GM10248 (cell line): Measurements from ENCODE around the gene VWA1.

Experiments
- CTCF ChIA-PET: fragments of 300-600 bp; sonication (Branson Sonifier 250); formaldehyde crosslinking; extraction: SDS; loops from one replicate; lab custom pipeline; 2021; ENCODE audit warnings: antibody characterized with exemption; lab: Yijun Ruan, JAX
- POLR2A ChIA-PET: fragments of 350-650 bp; sonication (Branson Sonifier 250); formaldehyde crosslinking; extraction: SDS; loops from one replicate; lab custom pipeline; 2020; ENCODE audit warnings: antibody characterized with exemption; lab: Yijun Ruan, JAX
- DNase-seq: peaks from one replicate; pipeline ENCODE4 v3.0.0; 2012; ENCODE audit errors: extremely low spot score
- TF ChIP-seq, protein P1 (sequence below): IDR thresholded peaks from 2 replicates; pipeline ENCODE4 v1.5.1; 2012; ENCODE audit warnings: mild to moderate bottlenecking, low read depth; ENCODE audit errors: extremely low read depth, missing control alignments, control extremely low read depth

Gene VWA1

DNA sequence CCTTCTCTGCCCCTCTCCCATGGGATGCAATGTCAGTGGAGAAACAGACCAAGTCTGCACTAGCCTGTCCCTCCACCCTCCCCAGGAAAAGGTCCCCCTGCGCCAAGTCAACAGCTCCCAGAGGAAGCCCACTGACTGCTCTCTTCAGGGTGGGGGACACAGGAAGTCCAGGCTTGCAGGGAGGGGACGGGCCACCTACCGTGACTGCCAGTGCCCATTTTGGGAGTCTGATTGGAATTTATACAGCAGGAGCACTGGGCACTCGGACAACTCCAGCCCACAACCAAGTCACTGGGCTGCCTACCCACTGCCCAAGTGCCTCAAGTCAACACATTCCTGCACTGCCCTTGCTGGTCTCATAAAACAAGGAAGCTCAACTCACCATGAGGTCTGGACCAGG lies 42.5 kb upstream of the VWA1 start:
- TF ChIP-seq, protein P1, sequence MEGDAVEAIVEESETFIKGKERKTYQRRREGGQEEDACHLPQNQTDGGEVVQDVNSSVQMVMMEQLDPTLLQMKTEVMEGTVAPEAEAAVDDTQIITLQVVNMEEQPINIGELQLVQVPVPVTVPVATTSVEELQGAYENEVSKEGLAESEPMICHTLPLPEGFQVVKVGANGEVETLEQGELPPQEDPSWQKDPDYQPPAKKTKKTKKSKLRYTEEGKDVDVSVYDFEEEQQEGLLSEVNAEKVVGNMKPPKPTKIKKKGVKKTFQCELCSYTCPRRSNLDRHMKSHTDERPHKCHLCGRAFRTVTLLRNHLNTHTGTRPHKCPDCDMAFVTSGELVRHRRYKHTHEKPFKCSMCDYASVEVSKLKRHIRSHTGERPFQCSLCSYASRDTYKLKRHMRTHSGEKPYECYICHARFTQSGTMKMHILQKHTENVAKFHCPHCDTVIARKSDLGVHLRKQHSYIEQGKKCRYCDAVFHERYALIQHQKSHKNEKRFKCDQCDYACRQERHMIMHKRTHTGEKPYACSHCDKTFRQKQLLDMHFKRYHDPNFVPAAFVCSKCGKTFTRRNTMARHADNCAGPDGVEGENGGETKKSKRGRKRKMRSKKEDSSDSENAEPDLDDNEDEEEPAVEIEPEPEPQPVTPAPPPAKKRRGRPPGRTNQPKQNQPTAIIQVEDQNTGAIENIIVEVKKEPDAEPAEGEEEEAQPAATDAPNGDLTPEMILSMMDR: no peak
- CTCF ChIA-PET: interaction anchor here (2.2 kb wide), 1 partner anchor 21 kb away, joined by 5 read pairs; no protein-coding TSS in a partner anchor
- DNase-seq: no peak
- POLR2A ChIA-PET: no interaction called here

DNA sequence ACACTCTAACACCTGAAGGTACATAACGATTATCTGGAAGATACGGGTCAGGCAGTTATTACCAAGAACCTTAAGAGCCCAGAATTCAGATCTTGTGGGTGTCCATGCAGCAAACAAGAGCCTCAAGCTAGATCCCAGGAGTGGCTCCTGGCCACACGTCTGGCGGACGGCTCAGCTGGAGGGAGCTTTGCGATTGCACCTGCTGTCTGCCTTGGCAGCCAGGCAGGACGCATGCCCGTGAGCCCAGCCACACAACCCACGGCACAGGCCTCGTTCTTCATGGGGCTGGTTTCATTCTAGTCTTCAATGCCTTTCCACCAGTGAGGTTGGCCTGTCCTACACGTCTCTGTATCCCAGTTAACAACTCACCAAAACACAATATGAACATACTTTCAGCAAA lies 42.1 kb upstream of the VWA1 start:
- POLR2A ChIA-PET: no interaction called here
- CTCF ChIA-PET: no interaction called here
- TF ChIP-seq, protein P1: no peak
- no peak for DNase-seq

DNA sequence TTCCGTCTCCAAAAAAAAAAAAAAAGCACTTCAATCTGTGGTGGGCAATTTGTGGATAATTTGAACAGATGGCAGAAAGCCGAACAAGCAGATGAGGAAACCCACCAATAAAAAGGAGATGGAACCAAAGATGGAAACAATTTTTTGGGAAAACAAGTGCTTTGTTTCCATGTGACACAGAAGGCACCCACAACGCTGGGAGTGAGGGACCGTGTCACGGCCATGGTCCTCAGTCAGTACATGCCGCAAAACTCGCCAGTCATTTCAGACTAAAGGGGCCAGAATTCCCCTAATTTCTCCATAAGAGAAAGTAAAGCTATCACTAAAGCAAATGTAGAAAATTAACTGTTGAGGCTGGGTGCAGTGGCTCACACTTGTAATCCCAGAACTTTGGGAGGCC lies 41.4 kb upstream of the VWA1 start:
- POLR2A ChIA-PET: no interaction called here
- no peak for DNase-seq
- CTCF ChIA-PET: no interaction called here
- TF ChIP-seq, protein P1: no peak

DNA sequence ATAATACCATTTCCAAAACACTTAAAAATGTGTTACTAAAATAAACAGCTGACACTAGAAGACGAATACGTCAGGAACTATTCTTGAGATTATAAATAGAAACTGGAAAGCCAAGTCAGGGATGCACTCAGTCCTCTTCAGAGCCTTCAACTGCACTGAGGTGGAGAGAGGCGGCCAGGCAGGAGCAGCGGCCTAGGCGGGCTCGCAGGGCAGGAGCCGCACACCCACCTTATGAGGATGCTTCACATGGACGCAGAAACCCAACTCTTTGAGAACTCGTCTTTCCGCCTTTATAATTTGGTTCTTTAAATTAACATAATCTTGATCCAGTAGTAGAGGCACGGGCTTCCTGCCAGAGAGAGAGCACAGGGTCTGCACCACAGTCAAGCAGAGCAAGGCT lies 40.3 kb upstream of the VWA1 start:
- DNase-seq: no peak
- POLR2A ChIA-PET: no interaction called here
- CTCF ChIA-PET: interaction anchor here (1.3 kb wide), 1 partner anchor 45 kb away, joined by 3 read pairs; no protein-coding TSS in a partner anchor
- TF ChIP-seq, protein P1: no peak

- DNase-seq: no peak
- CTCF ChIA-PET: interaction anchor here (1.2 to 2.9 kb wide), 4 partner anchors 9 to 26 kb away, joined by 6 to 20 read pairs (median 12); partner anchors contain the start of gene AURKAIP1
- TF ChIP-seq, protein P1: no peak
- POLR2A ChIA-PET: interaction anchor here (1.4 kb wide), 2 partner anchors 9 kb away, joined by 3 to 8 read pairs; no protein-coding TSS in a partner anchor
These were observed 37.5 kb upstream of the VWA1 start for GRCh38 chr1:1397839-1398523.

- TF ChIP-seq, protein P1: no peak
- CTCF ChIA-PET: interaction anchor here (0.8 to 2.9 kb wide), 13 partner anchors 9 to 106 kb away, joined by 3 to 20 read pairs (median 6); partner anchors contain the start of gene AURKAIP1
- POLR2A ChIA-PET: interaction anchor here (1.0 to 1.4 kb wide), 3 partner anchors 10 to 26 kb away, joined by 4 to 8 read pairs (median 5); partner anchors contain the start of gene AURKAIP1
- no peak for DNase-seq
These were observed 36.8 kb upstream of the VWA1 start for GRCh38 chr1:1398677-1399186.
